Measurements from ENCODE around the gene IL31RA.

IL31RA gene

GRCh38 chr5:55860709-55861108, 9.6 kb downstream of the IL31RA start:
- no peak for DNase-seq

GRCh38 chr5:55864606-55865541, 13.7 kb downstream of the IL31RA start:
- DNase-seq, result no peak

- DNase-seq, result no peak
Measured at GRCh38 chr5:55865831-55866230, 14.7 kb downstream of the IL31RA start.

- DNase-seq, result no peak
Measured at GRCh38 chr5:55866485-55866884, 15.3 kb downstream of the IL31RA start.

- DNase-seq, result no peak
Measured at GRCh38 chr5:55866934-55867333, 15.8 kb downstream of the IL31RA start.

GRCh38 chr5:55868846-55869245, 17.7 kb downstream of the IL31RA start:
- DNase-seq, result no peak

- no peak for DNase-seq
Measured at GRCh38 chr5:55869847-55870246, 18.7 kb downstream of the IL31RA start.

GRCh38 chr5:55873234-55873633, 22.1 kb downstream of the IL31RA start:
- DNase-seq, result no peak

GRCh38 chr5:55877655-55878054, 26.5 kb downstream of the IL31RA start:
- DNase-seq, result no peak

GRCh38 chr5:55880453-55880852, 29.3 kb downstream of the IL31RA start:
- no peak for DNase-seq

- DNase-seq, result no peak
Measured at GRCh38 chr5:55885359-55885758, 34.2 kb downstream of the IL31RA start.

GRCh38 chr5:55888205-55888604, 37.0 kb downstream of the IL31RA start:
- DNase-seq, result no peak

- no peak for DNase-seq
Measured at GRCh38 chr5:55892479-55892878, 41.3 kb downstream of the IL31RA start.

GRCh38 chr5:55894135-55894534, 43.0 kb downstream of the IL31RA start:
- no peak for DNase-seq

- no peak for DNase-seq
Measured at GRCh38 chr5:55895346-55895745, 44.2 kb downstream of the IL31RA start.

- no peak for DNase-seq
Measured at GRCh38 chr5:55896238-55896637, 45.1 kb downstream of the IL31RA start.

GRCh38 chr5:55896663-55897062, 45.5 kb downstream of the IL31RA start:
- no peak for DNase-seq

GRCh38 chr5:55897206-55897894, 46.2 kb downstream of the IL31RA start:
- no peak for DNase-seq

GRCh38 chr5:55897905-55898304, 46.7 kb downstream of the IL31RA start:
- DNase-seq, result no peak

GRCh38 chr5:55899344-55899743, 48.2 kb downstream of the IL31RA start:
- DNase-seq, result no peak

GRCh38 chr5:55900068-55900467, 48.9 kb downstream of the IL31RA start:
- DNase-seq, result no peak

GRCh38 chr5:55900776-55901175, 49.6 kb downstream of the IL31RA start:
- no peak for DNase-seq

GRCh38 chr5:55902696-55903095, 51.5 kb downstream of the IL31RA start:
- no peak for DNase-seq

GRCh38 chr5:55903121-55903701, 52.1 kb downstream of the IL31RA start:
- no peak for DNase-seq
